HG03196 (cell line): ENCODE results near the gene FHIT.

Experiments
- ATAC-seq: cut with Tn5 transposase; IDR thresholded peaks from one replicate; pipeline ENCODE4 v1.9.1; 2021; ENCODE audit not compliant: unreplicated experiment

Gene FHIT

GRCh38 chr3:60388731-60389130 is 862.5 kb downstream of the FHIT start:
- ATAC-seq: no peak

DNA sequence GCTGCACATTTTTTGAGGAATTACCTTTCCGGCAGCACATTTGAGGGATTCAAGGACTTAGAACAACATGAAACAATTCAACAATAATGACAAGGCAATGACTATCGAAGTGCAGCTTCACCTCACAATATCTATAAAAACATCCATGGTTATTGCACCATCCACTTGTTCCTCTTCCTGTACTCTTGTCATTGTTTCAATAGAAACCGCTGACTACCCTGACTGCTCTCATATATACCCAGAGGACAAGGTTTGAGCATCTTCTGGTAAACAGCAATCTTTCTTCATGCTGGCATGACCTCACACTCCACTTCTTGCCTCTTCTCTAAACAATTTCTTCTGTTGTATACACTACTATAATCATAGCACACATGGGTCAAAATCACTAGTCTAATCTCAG is 864.9 kb downstream of the FHIT start:
- ATAC-seq: no peak

DNA sequence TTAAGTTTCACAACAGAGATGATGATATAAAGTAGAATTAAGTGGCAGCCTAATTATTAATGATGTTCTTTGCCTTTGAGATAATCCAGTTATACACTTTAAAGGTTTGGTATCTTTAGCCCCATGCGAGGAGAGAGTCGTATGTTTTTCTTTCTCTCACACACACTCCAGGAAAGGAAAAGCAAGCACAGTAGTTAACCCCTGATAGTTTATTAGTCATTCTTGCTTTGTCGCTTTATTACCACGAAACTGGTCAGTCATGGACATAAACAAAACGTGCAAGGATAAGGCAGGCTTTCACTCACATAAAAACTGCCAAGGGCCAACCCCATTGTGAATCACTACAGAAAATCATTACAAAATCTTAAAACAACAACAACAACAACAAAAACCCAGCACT is 866.9 kb downstream of the FHIT start:
- no peak for ATAC-seq

DNA sequence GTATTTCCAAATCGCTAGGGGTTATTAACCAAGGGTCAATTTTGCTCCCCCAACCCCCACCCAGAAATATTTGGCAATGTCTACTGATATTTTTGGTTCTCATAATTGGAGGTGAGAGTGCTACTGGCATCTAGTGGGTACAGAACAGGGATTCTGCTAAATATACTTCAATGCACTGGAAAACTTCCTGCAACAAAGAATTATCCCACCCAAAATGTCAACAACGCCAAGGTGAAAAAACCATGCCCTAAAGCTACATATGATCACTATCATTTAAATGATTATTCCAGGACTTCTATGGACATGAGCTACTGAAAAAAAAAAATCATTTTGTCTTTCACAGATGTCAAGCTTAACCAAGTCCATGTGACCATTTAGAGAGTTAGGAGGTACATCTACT is 867.9 kb downstream of the FHIT start:
- ATAC-seq: no peak

- ATAC-seq: no peak
Observed at GRCh38 chr3:60366486-60366885, 884.8 kb downstream of the FHIT start.

- ATAC-seq: no peak
Observed at GRCh38 chr3:60365360-60365759, 885.9 kb downstream of the FHIT start.

DNA sequence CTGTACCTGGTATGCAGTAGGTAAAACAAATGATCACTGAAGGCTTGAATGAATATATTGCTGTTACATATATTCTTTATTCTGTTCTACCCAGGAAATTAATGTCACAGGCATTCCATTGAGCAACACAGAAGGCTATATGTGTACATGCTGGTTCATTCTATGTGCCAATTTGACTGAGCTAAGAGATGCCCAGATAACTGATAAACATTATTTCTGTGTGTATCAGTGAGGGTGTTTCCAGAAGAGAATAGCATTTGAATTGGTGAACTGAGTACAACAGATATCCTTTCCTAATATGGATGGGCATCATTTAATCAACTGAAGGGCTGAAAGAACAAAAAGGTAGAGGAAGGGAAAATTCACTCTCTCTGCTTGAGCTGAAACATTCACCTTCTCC is 886.8 kb downstream of the FHIT start:
- ATAC-seq: no peak

- no peak for ATAC-seq
Observed at GRCh38 chr3:60363817-60364216, 887.4 kb downstream of the FHIT start.

DNA sequence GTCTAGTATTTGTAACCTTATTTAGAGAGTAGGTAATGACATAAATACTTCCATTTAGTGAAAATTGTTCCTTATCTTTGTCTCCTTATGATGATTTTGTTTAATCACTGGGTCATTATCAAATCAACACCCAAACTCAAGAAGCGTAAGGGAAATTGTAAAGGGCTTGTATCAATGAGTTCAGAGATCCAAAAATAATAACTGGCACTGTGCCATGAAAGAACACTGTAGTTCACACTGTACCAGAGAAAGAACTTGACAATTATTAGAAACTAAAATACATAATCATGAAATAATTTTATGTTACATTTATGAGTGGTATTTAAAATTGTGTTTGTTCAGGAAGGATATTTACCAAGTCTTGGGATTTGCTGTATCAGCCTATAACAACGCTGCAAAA is 895.4 kb downstream of the FHIT start:
- ATAC-seq: no peak

DNA sequence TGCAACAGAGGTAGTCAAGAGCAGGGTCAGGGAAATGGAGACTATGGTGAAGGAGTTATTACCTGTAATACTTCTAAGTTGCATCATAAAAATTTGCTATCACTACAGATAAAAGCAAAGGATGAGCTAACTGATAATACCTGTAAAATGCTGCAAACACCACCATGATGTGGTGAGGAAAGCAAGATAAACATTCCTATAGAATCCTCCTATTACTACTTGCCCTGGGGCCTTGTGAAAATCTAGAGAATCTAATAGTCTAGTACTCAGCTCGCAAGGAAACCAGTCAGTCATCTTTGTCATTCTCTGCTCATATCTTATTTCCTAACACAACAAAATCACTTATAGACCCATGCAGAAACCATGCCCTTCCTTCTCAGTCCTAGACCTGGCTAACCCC is 899.8 kb downstream of the FHIT start:
- ATAC-seq: no peak

GRCh38 chr3:60344340-60344739 is 906.9 kb downstream of the FHIT start:
- no peak for ATAC-seq

GRCh38 chr3:60343831-60344230 is 907.4 kb downstream of the FHIT start:
- ATAC-seq: no peak

- no peak for ATAC-seq
Observed at GRCh38 chr3:60339304-60339703, 911.9 kb downstream of the FHIT start.

- ATAC-seq: no peak
Observed at GRCh38 chr3:60337421-60337820, 913.8 kb downstream of the FHIT start.

DNA sequence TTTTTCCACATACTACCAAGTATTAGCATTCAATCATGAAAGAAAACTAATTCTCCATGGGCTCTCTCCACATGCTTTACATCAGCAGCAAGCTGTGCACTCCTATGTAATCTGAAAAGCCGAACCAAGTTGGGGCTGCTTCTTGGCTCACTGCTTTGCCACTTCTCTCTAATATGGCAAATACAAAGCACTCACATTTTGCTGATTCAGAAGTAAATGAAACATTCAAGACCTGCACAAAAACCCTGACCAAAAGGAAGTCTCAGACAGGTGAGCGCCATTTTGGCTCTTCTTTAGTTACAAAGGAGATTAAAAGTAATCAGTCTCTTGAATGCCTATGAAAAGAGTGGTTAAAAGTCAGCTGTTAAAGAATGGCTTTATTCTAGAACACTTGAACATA is 915.2 kb downstream of the FHIT start:
- no peak for ATAC-seq

GRCh38 chr3:60333710-60334109 is 917.5 kb downstream of the FHIT start:
- ATAC-seq: no peak

DNA sequence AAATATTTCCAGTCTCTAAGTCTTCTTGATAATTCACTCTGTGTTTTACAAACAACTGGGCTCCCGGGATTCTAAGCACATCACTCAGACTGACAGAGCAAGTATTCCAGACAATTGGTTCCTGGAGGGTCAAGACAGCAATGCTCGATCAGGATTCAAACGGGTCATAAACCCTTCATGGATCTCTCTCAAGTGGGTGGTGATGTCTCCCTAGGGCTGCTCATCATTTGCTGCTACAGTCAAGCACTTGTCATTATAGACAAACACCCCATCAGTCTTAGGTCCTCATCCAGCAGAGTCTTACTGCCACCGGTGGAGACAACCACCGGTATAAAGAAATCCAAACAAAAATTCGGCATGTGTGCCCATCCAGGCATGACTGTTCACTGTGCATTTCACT is 921.1 kb downstream of the FHIT start:
- no peak for ATAC-seq

DNA sequence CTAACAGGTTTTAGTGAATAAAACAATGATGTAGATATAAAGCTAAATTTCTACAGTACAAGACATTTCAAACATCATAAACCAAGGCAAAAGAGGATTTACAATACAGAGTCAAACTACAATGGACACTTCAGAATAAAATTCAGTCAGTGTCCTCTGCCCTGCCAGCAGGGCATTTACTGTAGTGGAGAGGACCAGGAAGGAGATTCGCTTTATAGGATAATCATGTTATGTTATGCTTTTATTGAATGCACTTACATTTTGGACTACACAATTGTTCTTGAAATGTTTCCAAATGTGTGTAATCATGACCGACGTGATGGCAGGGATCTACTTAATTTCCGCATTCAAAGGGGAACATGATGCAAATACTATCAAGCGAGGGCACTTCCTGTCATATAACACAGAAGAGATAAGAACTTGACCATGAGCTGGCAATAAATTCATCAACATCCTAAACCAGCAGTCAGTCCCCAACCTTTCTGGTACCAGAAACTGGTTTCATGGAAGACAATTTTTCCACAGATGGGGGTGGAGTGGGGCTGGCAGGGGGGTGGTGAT is 925.6 kb downstream of the FHIT start:
- ATAC-seq: no peak

DNA sequence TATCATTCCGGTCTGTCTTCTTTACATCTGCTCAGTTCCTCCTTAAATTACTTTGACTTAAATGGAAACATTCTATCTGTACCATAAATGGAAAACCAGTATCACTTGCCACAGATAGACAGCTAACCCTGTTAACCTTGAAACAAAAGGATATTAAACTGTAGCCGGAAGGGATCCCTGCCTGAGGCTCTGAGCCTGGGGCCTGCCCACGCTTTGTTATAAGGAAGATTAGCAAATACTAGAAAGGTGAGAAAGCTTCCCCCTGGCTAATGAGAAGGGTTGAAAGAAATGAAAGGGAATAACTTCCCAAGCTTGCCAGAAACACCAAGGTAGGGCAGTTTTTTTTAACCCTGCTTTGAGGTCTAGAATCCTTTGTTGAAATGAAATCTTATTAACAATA is 927.6 kb downstream of the FHIT start:
- no peak for ATAC-seq

- no peak for ATAC-seq
Observed at GRCh38 chr3:60323180-60323579, 928.1 kb downstream of the FHIT start.

DNA sequence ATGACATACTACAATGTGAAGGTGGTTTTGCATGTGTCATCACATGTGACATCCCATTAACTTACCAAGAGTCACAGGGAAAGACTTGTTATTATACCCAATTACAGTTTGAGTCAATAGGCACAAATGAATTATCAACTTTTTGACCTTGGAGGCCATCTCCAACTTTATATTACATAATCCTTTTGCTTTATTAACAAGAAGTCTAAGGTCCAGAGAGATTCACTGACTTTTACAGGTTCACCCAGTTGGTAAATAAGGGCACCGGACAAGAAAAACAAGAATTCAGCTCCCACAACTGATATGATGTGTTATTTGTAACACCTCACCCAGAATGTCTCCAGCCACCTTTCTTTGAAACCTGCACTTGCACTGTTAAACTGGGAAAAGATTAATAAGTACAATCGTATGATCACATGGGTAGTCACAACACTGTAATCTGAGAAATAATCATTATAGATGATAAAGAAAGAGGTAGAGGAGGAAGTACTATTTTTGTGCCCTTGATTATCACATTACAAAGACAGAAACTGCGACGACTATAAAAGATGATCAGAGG is 928.9 kb downstream of the FHIT start:
- no peak for ATAC-seq

- no peak for ATAC-seq
Observed at GRCh38 chr3:60319179-60319858, 931.9 kb downstream of the FHIT start.
